H9 (cell line): ENCODE measurements around the gene ZNF232. TPM values are rescaled to one million over a fixed set of nuclear protein-coding genes. Genes with fewer than 3 reads are reported as not detected.

Source experiments
- DNase-seq: peaks from one replicate; pipeline ENCODE4 v3.0.0-alpha.2; 2017
- H2AFZ ChIP-seq: one replicate; pipeline ENCODE4 v1.6.1; 2013; ENCODE audit warnings: mild to moderate bottlenecking, low read length, control low read depth, moderate library complexity
- H2AK5ac ChIP-seq: 2 replicates; pipeline ENCODE4 v1.6.1; 2013; ENCODE audit warnings: low read length, control low read depth, mixed read lengths; ENCODE audit not compliant: insufficient read length
- H2BK120ac ChIP-seq: one replicate; pipeline ENCODE4 v1.6.1; 2013; ENCODE audit warnings: low read depth, mild to moderate bottlenecking, low read length, control low read depth, inconsistent platforms; ENCODE audit not compliant: poor library complexity, severe bottlenecking
- H2BK12ac ChIP-seq: 2 replicates; pipeline ENCODE4 v1.6.1; 2013; ENCODE audit warnings: low read length, control low read depth, mixed read lengths, low read depth; ENCODE audit not compliant: insufficient read length
- H2BK15ac ChIP-seq: 2 replicates; pipeline ENCODE4 v1.6.1; 2013; ENCODE audit warnings: low read depth, low read length, control low read depth
- H2BK20ac ChIP-seq: one replicate; pipeline ENCODE4 v1.6.1; 2013; ENCODE audit warnings: low read depth, mild to moderate bottlenecking, low read length, control low read depth, inconsistent platforms; ENCODE audit not compliant: poor library complexity, severe bottlenecking
- H2BK5ac ChIP-seq: 2 replicates; pipeline ENCODE4 v1.6.1; 2013; ENCODE audit warnings: low read length, control low read depth, mixed read lengths; ENCODE audit not compliant: insufficient read length
- H3K14ac ChIP-seq: 2 replicates; pipeline ENCODE4 v1.6.1; 2013; ENCODE audit warnings: low read length, control low read depth; ENCODE audit not compliant: insufficient read depth
- H3K18ac ChIP-seq: 2 replicates; pipeline ENCODE4 v1.6.1; 2013; ENCODE audit warnings: low read depth, mild to moderate bottlenecking, mixed read lengths, low read length, control low read depth; ENCODE audit not compliant: insufficient read length
- H3K23ac ChIP-seq: 2 replicates; pipeline ENCODE4 v1.6.1; 2013; ENCODE audit warnings: low read length, control low read depth, mixed read lengths, low read depth; ENCODE audit not compliant: insufficient read length
- H3K23me2 ChIP-seq: 2 replicates; pipeline ENCODE4 v1.6.1; 2013; ENCODE audit warnings: low read depth, mild to moderate bottlenecking, mixed read lengths, low read length, control low read depth; ENCODE audit not compliant: insufficient read length, poor library complexity, severe bottlenecking
- H3K27ac ChIP-seq: 2 replicates; pipeline ENCODE4 v1.5.1; 2013; ENCODE audit warnings: low read length, control low read depth, mixed read lengths, low read depth; ENCODE audit not compliant: insufficient read length
- H3K27me3 ChIP-seq: 2 replicates; pipeline ENCODE4 v1.6.1; 2013; ENCODE audit warnings: low read length, control low read depth, inconsistent platforms; ENCODE audit not compliant: insufficient read depth
- H3K4ac ChIP-seq: 2 replicates; pipeline ENCODE4 v1.6.1; 2013; ENCODE audit warnings: low read depth, mild to moderate bottlenecking, control low read depth, inconsistent platforms, low read length, moderate library complexity
- H3K4me1 ChIP-seq: 2 replicates; pipeline ENCODE4 v1.6.1; 2013; ENCODE audit warnings: low read length, control low read depth, inconsistent platforms; ENCODE audit not compliant: insufficient read depth
- H3K4me2 ChIP-seq: 2 replicates; pipeline ENCODE4 v1.6.1; 2013; ENCODE audit warnings: low read length, control low read depth, mixed read lengths; ENCODE audit not compliant: insufficient read length, insufficient read depth
- H3K56ac ChIP-seq: 2 replicates; pipeline ENCODE4 v1.6.1; 2013; ENCODE audit warnings: low read depth, mild to moderate bottlenecking, mixed read lengths, low read length, control low read depth; ENCODE audit not compliant: insufficient read length
- H3K79me1 ChIP-seq: 2 replicates; pipeline ENCODE4 v1.6.1; 2013; ENCODE audit warnings: low read depth, mild to moderate bottlenecking, moderate library complexity, low read length, control low read depth, inconsistent platforms; ENCODE audit not compliant: insufficient read depth, poor library complexity, severe bottlenecking
- H3K79me2 ChIP-seq: 2 replicates; pipeline ENCODE4 v1.6.1; 2013; ENCODE audit warnings: low read length, control low read depth, inconsistent platforms; ENCODE audit not compliant: insufficient read depth
- H3K9ac ChIP-seq: 2 replicates; pipeline ENCODE4 v1.6.1; 2013; ENCODE audit warnings: low read length, control low read depth, mixed read lengths; ENCODE audit not compliant: insufficient read length; ENCODE audit errors: extremely low read depth
- H3K9me3 ChIP-seq: one replicate; pipeline ENCODE4 v1.6.1; 2013; ENCODE audit warnings: low read depth, low read length, inconsistent platforms; ENCODE audit not compliant: control insufficient read depth
- H3T11ph ChIP-seq: one replicate; pipeline ENCODE4 v1.6.1; 2013; ENCODE audit warnings: mild to moderate bottlenecking, low read length, control low read depth, inconsistent platforms
- H4K20me1 ChIP-seq: one replicate; pipeline ENCODE4 v1.6.1; 2013; ENCODE audit not compliant: control insufficient read depth, insufficient read length, insufficient read depth
- H4K5ac ChIP-seq: 2 replicates; pipeline ENCODE4 v1.6.1; 2013; ENCODE audit warnings: low read depth, mild to moderate bottlenecking, mixed read lengths, low read length, control low read depth; ENCODE audit not compliant: insufficient read length
- H4K8ac ChIP-seq: replicated peaks from 2 replicates; pipeline ENCODE4 v1.6.1; 2013; ENCODE audit warnings: low read length, control low read depth, mixed read lengths, low read depth; ENCODE audit not compliant: insufficient read length
- H4K91ac ChIP-seq: 2 replicates; pipeline ENCODE4 v1.6.1; 2013; ENCODE audit warnings: low read depth, mild to moderate bottlenecking, moderate library complexity, mixed read lengths, low read length, control low read depth; ENCODE audit not compliant: insufficient read length
- H3K27ac Mint-ChIP-seq, 3 experiments: 2 replicates in 2 of 3; 3 replicates in 1 of 3; pipeline ENCODE4 v1.8.0; 2020 to 2021; ENCODE audit warnings: mixed read lengths in 3 of 3, mild to moderate bottlenecking in 1 of 3, moderate library complexity in 1 of 3
- H3K27me3 Mint-ChIP-seq: 2 replicates; pipeline ENCODE4 v1.8.0; 2021; ENCODE audit warnings: low read depth, mild to moderate bottlenecking, moderate library complexity, mixed read lengths
- H3K36me3 Mint-ChIP-seq, 3 experiments: 2 replicates in 2 of 3; 3 replicates in 1 of 3; pipeline ENCODE4 v1.8.0; 2020 to 2021; ENCODE audit warnings: low read depth in 3 of 3, mixed read lengths in 3 of 3; ENCODE audit not compliant: insufficient read depth in 1 of 3
- H3K4me1 Mint-ChIP-seq, 2 experiments: 2 replicates each; pipeline ENCODE4 v1.8.0; 2020; ENCODE audit warnings: mixed read lengths in 2 of 2
- H3K4me3 Mint-ChIP-seq, 2 experiments: 2 replicates in 1 of 2; 3 replicates in 1 of 2; pipeline ENCODE4 v1.8.0; 2020 to 2021; ENCODE audit warnings: mild to moderate bottlenecking in 2 of 2, mixed read lengths in 2 of 2, moderate library complexity in 1 of 2
- H3K9me3 Mint-ChIP-seq, 2 experiments: 2 replicates in 1 of 2; 3 replicates in 1 of 2; pipeline ENCODE4 v1.8.0; 2020; ENCODE audit warnings: mild to moderate bottlenecking in 2 of 2, mixed read lengths in 2 of 2, moderate library complexity in 1 of 2
- CTCF ChIP-seq: fragments of 200-600 bp; sonication (generic); conservative IDR thresholded peaks from 3 replicates; pipeline ENCODE4 v1.8.0; 2021; ENCODE audit warnings: antibody characterized with exemption, mild to moderate bottlenecking
- WGBS: extraction: QIAGEN DNeasy Blood & Tissue Kit; methylation state at CpG from one replicate; pipeline ENCODE4 v1.1.7; 2013; ENCODE audit warnings: missing lambda C conversion rate, low lambda C conversion rate, mixed read lengths; ENCODE audit not compliant: insufficient read length; ENCODE audit errors: extremely low coverage; 5-methylcytosine and 5-hydroxymethylcytosine counted together
- total RNA-seq: library from RNA; stranded (reverse); gene quantifications from 2 replicates; pipeline ENCODE4 v1.2.1, GENCODE V29; 2021

The ZNF232 gene
- total RNA-seq, 1 experiment from 2014 or later, result 46.4 TPM

GRCh38 chr17:5120036-5120435 is 8.4 kb upstream of the ZNF232 start:
- no peak overlapping the region for H4K91ac ChIP-seq
- H2AK5ac ChIP-seq, result no peak overlapping the region
- peak overlapping the region in 1 of 3 experiments; percentile 62; a peak in 1 of 7 replicates for H3K27ac Mint-ChIP-seq
- no peak overlapping the region for H2BK15ac ChIP-seq
- H3K23ac ChIP-seq, result no peak overlapping the region
- peaks cover 9% of the 10 kb centered on the region for H3K23me2 ChIP-seq
- peak; percentile 24 for DNase-seq
- H3K4me3 Mint-ChIP-seq, result no peak overlapping the region
- H3K27ac ChIP-seq, result no peak overlapping the region
- H2BK5ac ChIP-seq, result no peak overlapping the region
- no peak overlapping the region for H3K9ac ChIP-seq
- H2AFZ ChIP-seq, result no peak overlapping the region
- no peak overlapping the region for H3K4ac ChIP-seq
- no peak overlapping the region for H2BK20ac ChIP-seq
- no peaks in the 10 kb centered on the region for H3K79me2 ChIP-seq
- no peak overlapping the region for H4K5ac ChIP-seq
- H4K8ac ChIP-seq, result no peak overlapping the region
- H3K9me3 Mint-ChIP-seq, result peaks cover 6 to 10% of the 10 kb centered on the region in 2 experiments; a peak in 4 of 5 replicates
- H3K27me3 Mint-ChIP-seq, result peaks cover 55% of the 10 kb centered on the region
- H3K18ac ChIP-seq, result no peak overlapping the region
- no peak overlapping the region for H2BK12ac ChIP-seq
- H3K4me2 ChIP-seq, result no peak overlapping the region
- TF ChIP-seq CTCF, result no peak
- no CpG with 5 or more reads among the region's 7 CpGs for WGBS
- H3K36me3 Mint-ChIP-seq, result peaks cover 0 to 8% (median 6%) of the 10 kb centered on the region in 3 experiments; a peak in 3 of 7 replicates
- H3T11ph ChIP-seq, result no peak overlapping the region
- no peak overlapping the region for H3K14ac ChIP-seq
- no peaks in the 10 kb centered on the region for H3K79me1 ChIP-seq
- no peak overlapping the region for H2BK120ac ChIP-seq
- H3K56ac ChIP-seq, result no peak overlapping the region
- no peaks in the 10 kb centered on the region for H3K9me3 ChIP-seq
- no peaks in the 10 kb centered on the region for H3K4me1 ChIP-seq
- H3K4me1 Mint-ChIP-seq, result peaks cover 6% of the 10 kb centered on the region in 2 experiments; a peak in 3 of 4 replicates
- no peaks in the 10 kb centered on the region; the same call in 1 of the 2 replicates for H3K27me3 ChIP-seq
- no peaks in the 10 kb centered on the region for H4K20me1 ChIP-seq
